Panc1 (cell line): ENCODE results near the gene RPS6KA4. TPM values are rescaled to one million over a fixed set of nuclear protein-coding genes. Genes with fewer than 3 reads are reported as not detected.

Experiments
- ATAC-seq: fragments of 200-7000 bp; cut with Tn5 transposase; 2 replicates; pipeline ENCODE4 v1.9.1; 2020; ENCODE audit warnings: mild to moderate bottlenecking, moderate library complexity
- BruUV-seq: library from RNA; stranded (reverse); fragments of 400-500 nt; replicated peaks from 2 replicates; lab custom pipeline; 2021; lab: Mats Ljungman, UMichigan
- CTCF ChIA-PET: fragments of 300-600 bp; sonication (Branson Sonifier 250); formaldehyde crosslinking; loops from one replicate; lab custom pipeline; 2022; ENCODE audit warnings: antibody characterized with exemption; lab: Charles Lee
- POLR2A ChIA-PET: fragments of 300-600 bp; sonication (Branson Sonifier 250); formaldehyde crosslinking; loops from one replicate; lab custom pipeline; 2022; ENCODE audit warnings: antibody characterized with exemption; lab: Charles Lee
- DNase-seq: peaks from one replicate; pipeline ENCODE4 v3.0.0-alpha.2; 2010; ENCODE audit warnings: low read depth, low spot score
- H3K27ac ChIP-seq: 2 replicates; pipeline ENCODE4 v1.5.1; 2011; ENCODE audit warnings: mild to moderate bottlenecking, low read length, inconsistent platforms
- H3K27me3 ChIP-seq: fragments of 200-500 bp; sonication (Bioruptor generic); 2 replicates; pipeline ENCODE4 v1.6.0; 2014; ENCODE audit warnings: low read length, inconsistent platforms; ENCODE audit not compliant: control insufficient read depth, insufficient read depth
- H3K36me3 ChIP-seq: fragments of 200-500 bp; sonication (Bioruptor generic); 2 replicates; pipeline ENCODE4 v1.5.1; 2014; ENCODE audit warnings: inconsistent platforms, mild to moderate bottlenecking, low read length, moderate library complexity; ENCODE audit not compliant: control insufficient read depth, insufficient read depth
- H3K4me1 ChIP-seq: 2 replicates; pipeline ENCODE4 v1.5.1; 2011; ENCODE audit warnings: inconsistent platforms, mild to moderate bottlenecking, low read length, moderate library complexity; ENCODE audit not compliant: control insufficient read depth, insufficient read depth
- H3K4me3 ChIP-seq, 2 experiments: 2 replicates each; pipeline ENCODE4 v1.5.1; 2011 to 2012; ENCODE audit warnings: low read depth in 2 of 2, low read length in 2 of 2, mild to moderate bottlenecking in 2 of 2, inconsistent platforms in 1 of 2, moderate library complexity in 1 of 2
- H3K9me3 ChIP-seq: fragments of 200-500 bp; sonication (Bioruptor generic); 2 replicates; pipeline ENCODE4 v1.5.1; 2014; ENCODE audit warnings: low read depth, mild to moderate bottlenecking, inconsistent platforms, low read length, moderate library complexity; ENCODE audit not compliant: control insufficient read depth, insufficient read depth
- CTCF ChIP-seq: fragments of 450-650 bp; IDR thresholded peaks from 2 replicates; pipeline ENCODE4 v1.5.1; 2017; ENCODE audit warnings: mild to moderate bottlenecking
- POLR2AphosphoS5 ChIP-seq: IDR thresholded peaks from 2 replicates; pipeline ENCODE4 v1.6.1; 2012; ENCODE audit warnings: mild to moderate bottlenecking, low read depth, low read length, moderate library complexity
- REST ChIP-seq, 2 experiments: IDR thresholded peaks; 2 replicates each; pipeline ENCODE4 v1.6.1; 2011 to 2012; ENCODE audit warnings: low read depth in 2 of 2, control low read depth in 1 of 2, low read length in 1 of 2, mild to moderate bottlenecking in 1 of 2, moderate library complexity in 1 of 2; ENCODE audit not compliant: insufficient read depth in 1 of 2
- SIN3A ChIP-seq: IDR thresholded peaks from 2 replicates; pipeline ENCODE4 v1.6.1; 2012; ENCODE audit warnings: low read depth, mild to moderate bottlenecking, low read length, moderate library complexity, borderline replicate concordance; ENCODE audit not compliant: insufficient read depth
- TCF7L2 ChIP-seq: IDR thresholded peaks from 2 replicates; pipeline ENCODE4 v1.6.1; 2011; ENCODE audit warnings: mild to moderate bottlenecking, low read depth, low read length, inconsistent platforms
- in situ Hi-C: cut with HindIII; loops from 2 replicates; pipeline ENCODE4 v1.10.0; 2016; ENCODE audit warnings: low sequenced_read_pairs, low pct_unique_long_range_greater_than_20kb
- intact Hi-C: fragments of 100-400 bp; cut with micrococcal nuclease; formaldehyde crosslinking; loops from one replicate; pipeline ENCODE4 v1.10.0; 2022; ENCODE audit not compliant: unreplicated experiment
- total RNA-seq: library from RNA; stranded (reverse); gene quantifications from one replicate; pipeline ENCODE4 v1.2.1, GENCODE V29; 2021; ENCODE audit not compliant: unreplicated experiment

Gene RPS6KA4
- total RNA-seq, 1 experiment from 2014 or later = 74.0 TPM

- H3K4me1 ChIP-seq = no peaks in the 10 kb centered on the region
- intact Hi-C loops (no loop called here), in situ Hi-C loops (no loop called here)
- no peak overlapping the region for H3K27ac ChIP-seq
- no peaks in the 10 kb centered on the region for H3K36me3 ChIP-seq
- ATAC-seq (no peak), DNase-seq (no peak)
- peaks cover 2% of the 10 kb centered on the region; the same call in 1 of the 2 replicates for H3K27me3 ChIP-seq
- H3K9me3 ChIP-seq = no peaks in the 10 kb centered on the region
- POLR2A ChIA-PET = no interaction called here
- CTCF ChIA-PET = no interaction called here
- TF ChIP-seq SIN3A = no peak
- no peak for TF ChIP-seq POLR2AphosphoS5
- no peak overlapping the region for H3K4me3 ChIP-seq
- BruUV-seq = no TSS peak
Measured at GRCh38 chr11:64400667-64401066, 41.7 kb downstream of the RPS6KA4 start.

- Histone ChIP-seq H3K27me3 (peaks cover 2% of the 10 kb centered on the region; the same call in 1 of the 2 replicates), H3K4me3 (no peak overlapping the region), H3K9me3 (no peaks in the 10 kb centered on the region), H3K4me1 (no peaks in the 10 kb centered on the region), H3K27ac (no peak overlapping the region), H3K36me3 (no peaks in the 10 kb centered on the region)
- in situ Hi-C loops (no loop called here), intact Hi-C loops (no loop called here)
- DNase-seq (no peak), ATAC-seq (no peak)
- POLR2A ChIA-PET = interaction anchor here (0.7 kb wide), 1 partner anchor 49 kb away, joined by 5 read pairs; no protein-coding TSS in a partner anchor
- CTCF ChIA-PET = no interaction called here
- BruUV-seq = no TSS peak
- TF ChIP-seq SIN3A = no peak
- TF ChIP-seq TCF7L2 = no peak
- no peak for TF ChIP-seq CTCF
- no peak for TF ChIP-seq REST (IDR thresholded peaks at IDR 0.05; ENCODE audit: insufficient read depth in 1 of 2, low read depth in 2 of 2, low read length in 1 of 2)
- TF ChIP-seq POLR2AphosphoS5 = no peak
Measured at GRCh38 chr11:64401775-64402174, 42.8 kb downstream of the RPS6KA4 start.

GRCh38 chr11:64403106-64403505 is 44.1 kb downstream of the RPS6KA4 start:
- no peak for TF ChIP-seq CTCF
- TF ChIP-seq POLR2AphosphoS5 = no peak
- no peak for TF ChIP-seq SIN3A
- TF ChIP-seq REST (IDR thresholded peaks at IDR 0.05; ENCODE audit: insufficient read depth in 1 of 2, low read depth in 2 of 2, low read length in 1 of 2) = no peak
- no peak for TF ChIP-seq TCF7L2
- DNase-seq (no peak), ATAC-seq (no peak)
- in situ Hi-C loops = no loop called here
- POLR2A ChIA-PET = no interaction called here
- no peak overlapping the region for H3K27ac ChIP-seq
- H3K4me1 ChIP-seq = no peaks in the 10 kb centered on the region
- H3K4me3 ChIP-seq = no peak overlapping the region
- BruUV-seq = no TSS peak
- CTCF ChIA-PET = no interaction called here
- intact Hi-C loops = no loop called here
- no peaks in the 10 kb centered on the region for H3K9me3 ChIP-seq
- peaks cover 2% of the 10 kb centered on the region; the same call in 1 of the 2 replicates for H3K27me3 ChIP-seq
- H3K36me3 ChIP-seq = no peaks in the 10 kb centered on the region
